Hepatocyte (in vitro differentiated cells): ENCODE data around the gene ZNF512B. TPM values are rescaled to one million over a fixed set of nuclear protein-coding genes. Genes with fewer than 3 reads are reported as not detected.
"Not testable (repeated sequence)": the region's sequence is repeated elsewhere in the genome, so short reads cannot be mapped to it uniquely, and the experiment has no call there.

Experiments used
- DNase-seq: peaks from one replicate; pipeline ENCODE4 v3.0.0-alpha.2; 2016; ENCODE audit warnings: low spot score
- H2AFZ ChIP-seq: fragments of 200-600 bp; sonication (generic); 2 replicates; pipeline ENCODE4 v1.6.0; 2016; ENCODE audit warnings: antibody characterized with exemption, mild to moderate bottlenecking
- H3K27ac ChIP-seq: fragments of 200-600 bp; sonication (generic); 2 replicates; pipeline ENCODE4 v1.5.1; 2016; ENCODE audit warnings: mild to moderate bottlenecking
- H3K27me3 ChIP-seq: fragments of 200-600 bp; sonication (generic); 2 replicates; pipeline ENCODE4 v1.6.1; 2016
- H3K36me3 ChIP-seq: fragments of 200-600 bp; sonication (generic); replicated peaks from 2 replicates; pipeline ENCODE4 v1.5.1; 2016; ENCODE audit warnings: low read depth; ENCODE audit not compliant: insufficient read depth
- H3K4me1 ChIP-seq: fragments of 200-600 bp; sonication (generic); 2 replicates; pipeline ENCODE4 v1.5.1; 2016; ENCODE audit warnings: mild to moderate bottlenecking, moderate library complexity; ENCODE audit not compliant: insufficient read depth
- H3K4me2 ChIP-seq: fragments of 200-600 bp; sonication (generic); 2 replicates; pipeline ENCODE4 v1.6.0; 2016
- H3K4me3 ChIP-seq: fragments of 200-600 bp; sonication (generic); 2 replicates; pipeline ENCODE4 v1.5.1; 2016; ENCODE audit warnings: mild to moderate bottlenecking
- H3K79me2 ChIP-seq: fragments of 200-600 bp; sonication (generic); 2 replicates; pipeline ENCODE4 v1.6.0; 2017; ENCODE audit warnings: mild to moderate bottlenecking
- H3K9me2 ChIP-seq: fragments of 200-600 bp; sonication (generic); replicated peaks from 2 replicates; pipeline ENCODE4 v1.6.0; 2017; ENCODE audit warnings: mild to moderate bottlenecking; ENCODE audit not compliant: insufficient read depth
- H3K9me3 ChIP-seq: fragments of 200-600 bp; sonication (generic); 2 replicates; pipeline ENCODE4 v1.5.1; 2016; ENCODE audit warnings: low read depth, mild to moderate bottlenecking
- H4K20me1 ChIP-seq: fragments of 200-600 bp; sonication (generic); 2 replicates; pipeline ENCODE4 v1.6.0; 2016; ENCODE audit warnings: mild to moderate bottlenecking; ENCODE audit not compliant: insufficient read depth, poor library complexity, severe bottlenecking
- EZH2 ChIP-seq: fragments of 200-600 bp; sonication (generic); IDR thresholded peaks from 2 replicates; pipeline ENCODE4 v1.6.1; 2016; ENCODE audit warnings: antibody characterized with exemption, mild to moderate bottlenecking, borderline replicate concordance
- EZH2phosphoT487 ChIP-seq: fragments of 200-600 bp; sonication (generic); IDR thresholded peaks from one replicate; pipeline ENCODE4 v1.6.1; 2018; ENCODE audit warnings: antibody characterized with exemption, mild to moderate bottlenecking, low read depth, moderate library complexity; ENCODE audit not compliant: unreplicated experiment, severe bottlenecking
- WGBS: methylation state at CpG from one replicate; pipeline ENCODE4 v1.1.6; 2016; ENCODE audit warnings: low lambda C conversion rate; ENCODE audit errors: missing lambda C conversion rate; 5-methylcytosine and 5-hydroxymethylcytosine counted together
- polyA plus RNA-seq: library from polyadenylated mRNA; unstranded; fragments of >200 nt; fragmentation: Nextera tagmentation; extraction: Ambion mirVana; gene quantifications from 2 replicates; pipeline ENCODE4 v1.2.1, GENCODE V29; 2016
- total RNA-seq: library from RNA; depleted of rRNA; stranded (reverse); fragments of >200 nt; gene quantifications from 2 replicates; pipeline ENCODE4 v1.2.3, GENCODE V29; 2014
- TF ChIP-seq, protein P1 (sequence below): fragments of 200-600 bp; sonication (generic); IDR thresholded peaks from 2 replicates; pipeline ENCODE4 v1.5.1; 2016; ENCODE audit warnings: antibody characterized with exemption, mild to moderate bottlenecking; ENCODE audit not compliant: poor library complexity

Gene ZNF512B, protein sequence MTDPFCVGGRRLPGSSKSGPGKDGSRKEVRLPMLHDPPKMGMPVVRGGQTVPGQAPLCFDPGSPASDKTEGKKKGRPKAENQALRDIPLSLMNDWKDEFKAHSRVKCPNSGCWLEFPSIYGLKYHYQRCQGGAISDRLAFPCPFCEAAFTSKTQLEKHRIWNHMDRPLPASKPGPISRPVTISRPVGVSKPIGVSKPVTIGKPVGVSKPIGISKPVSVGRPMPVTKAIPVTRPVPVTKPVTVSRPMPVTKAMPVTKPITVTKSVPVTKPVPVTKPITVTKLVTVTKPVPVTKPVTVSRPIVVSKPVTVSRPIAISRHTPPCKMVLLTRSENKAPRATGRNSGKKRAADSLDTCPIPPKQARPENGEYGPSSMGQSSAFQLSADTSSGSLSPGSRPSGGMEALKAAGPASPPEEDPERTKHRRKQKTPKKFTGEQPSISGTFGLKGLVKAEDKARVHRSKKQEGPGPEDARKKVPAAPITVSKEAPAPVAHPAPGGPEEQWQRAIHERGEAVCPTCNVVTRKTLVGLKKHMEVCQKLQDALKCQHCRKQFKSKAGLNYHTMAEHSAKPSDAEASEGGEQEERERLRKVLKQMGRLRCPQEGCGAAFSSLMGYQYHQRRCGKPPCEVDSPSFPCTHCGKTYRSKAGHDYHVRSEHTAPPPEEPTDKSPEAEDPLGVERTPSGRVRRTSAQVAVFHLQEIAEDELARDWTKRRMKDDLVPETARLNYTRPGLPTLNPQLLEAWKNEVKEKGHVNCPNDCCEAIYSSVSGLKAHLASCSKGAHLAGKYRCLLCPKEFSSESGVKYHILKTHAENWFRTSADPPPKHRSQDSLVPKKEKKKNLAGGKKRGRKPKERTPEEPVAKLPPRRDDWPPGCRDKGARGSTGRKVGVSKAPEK
- 11.5 and 13.5 TPM in 2 replicates for total RNA-seq
- 10.1 and 12.4 TPM in 2 replicates for polyA plus RNA-seq

DNA sequence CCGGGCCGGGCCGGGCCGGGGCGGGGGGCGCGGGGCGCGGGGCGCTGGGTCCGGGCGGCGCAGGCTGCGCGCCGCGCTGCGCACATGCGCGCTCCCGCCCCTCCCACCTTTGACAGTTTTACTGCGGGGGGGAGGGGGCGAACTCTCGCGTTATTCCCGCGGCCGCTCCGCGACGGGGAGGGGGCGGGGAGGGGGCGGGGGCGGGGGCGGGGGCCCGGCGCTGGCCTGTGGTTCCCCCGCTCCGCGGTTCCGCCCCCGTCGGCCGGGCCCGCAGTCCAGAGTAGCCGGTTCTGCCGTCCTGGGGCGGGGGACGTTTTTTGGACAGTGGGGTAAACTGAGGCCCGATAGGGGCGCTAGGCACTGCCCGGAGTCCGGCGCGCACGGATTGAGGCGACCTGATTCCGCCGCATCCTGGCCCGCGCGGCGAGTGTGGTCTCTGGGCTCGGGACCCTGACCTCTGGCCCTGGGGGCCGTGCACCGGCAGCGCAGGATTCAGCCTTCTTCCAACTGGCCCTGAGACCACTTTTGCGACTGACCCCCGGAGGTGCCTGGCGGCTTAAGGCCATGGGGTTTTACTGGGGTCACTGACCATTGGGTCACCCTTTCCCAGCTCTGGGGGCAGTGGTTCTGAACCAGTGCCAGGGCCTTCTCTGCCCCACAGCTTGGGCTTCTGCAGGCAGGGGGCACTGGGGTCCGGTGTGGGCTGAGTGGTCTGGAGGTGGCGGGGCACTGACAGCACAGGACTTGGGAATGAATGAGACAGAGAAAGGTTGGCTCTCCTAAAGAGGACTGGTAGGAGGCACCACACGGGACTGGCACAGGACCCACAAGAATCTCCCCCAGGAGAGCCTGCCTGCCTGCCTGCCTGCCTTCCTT is at the start of gene ZNF512B:
Gene ZNF512B (minus strand): TSS at position 93 of the 876 bp plus-strand sequence. CDS start 1,980 bp downstream, outside the sequence.
- Histone ChIP-seq H3K36me3 (no peaks in the 10 kb centered on the region), H3K27me3 (no peaks in the 10 kb centered on the region), H2AFZ (peak within 1 kb of the TSS; percentile 78), H3K9me2 (no peaks in the 10 kb centered on the region), H3K27ac (no peak within 1 kb of the TSS), H3K79me2 (peaks cover 12% of the 10 kb centered on the region), H3K9me3 (no peaks in the 10 kb centered on the region), H3K4me2 (peak within 1 kb of the TSS; percentile 97), H3K4me1 (peaks cover 7% of the 10 kb centered on the region), H3K4me3 (peak within 1 kb of the TSS; percentile 70), H4K20me1 (no peaks in the 10 kb centered on the region)
- 8% methylated on average over 33 of the region's 73 CpGs for WGBS
- no peak for TF ChIP-seq EZH2phosphoT487
- TF ChIP-seq EZH2 = no peak
- TF ChIP-seq, protein P1, sequence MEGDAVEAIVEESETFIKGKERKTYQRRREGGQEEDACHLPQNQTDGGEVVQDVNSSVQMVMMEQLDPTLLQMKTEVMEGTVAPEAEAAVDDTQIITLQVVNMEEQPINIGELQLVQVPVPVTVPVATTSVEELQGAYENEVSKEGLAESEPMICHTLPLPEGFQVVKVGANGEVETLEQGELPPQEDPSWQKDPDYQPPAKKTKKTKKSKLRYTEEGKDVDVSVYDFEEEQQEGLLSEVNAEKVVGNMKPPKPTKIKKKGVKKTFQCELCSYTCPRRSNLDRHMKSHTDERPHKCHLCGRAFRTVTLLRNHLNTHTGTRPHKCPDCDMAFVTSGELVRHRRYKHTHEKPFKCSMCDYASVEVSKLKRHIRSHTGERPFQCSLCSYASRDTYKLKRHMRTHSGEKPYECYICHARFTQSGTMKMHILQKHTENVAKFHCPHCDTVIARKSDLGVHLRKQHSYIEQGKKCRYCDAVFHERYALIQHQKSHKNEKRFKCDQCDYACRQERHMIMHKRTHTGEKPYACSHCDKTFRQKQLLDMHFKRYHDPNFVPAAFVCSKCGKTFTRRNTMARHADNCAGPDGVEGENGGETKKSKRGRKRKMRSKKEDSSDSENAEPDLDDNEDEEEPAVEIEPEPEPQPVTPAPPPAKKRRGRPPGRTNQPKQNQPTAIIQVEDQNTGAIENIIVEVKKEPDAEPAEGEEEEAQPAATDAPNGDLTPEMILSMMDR = no peak
- peak; percentile 86 for DNase-seq

DNA sequence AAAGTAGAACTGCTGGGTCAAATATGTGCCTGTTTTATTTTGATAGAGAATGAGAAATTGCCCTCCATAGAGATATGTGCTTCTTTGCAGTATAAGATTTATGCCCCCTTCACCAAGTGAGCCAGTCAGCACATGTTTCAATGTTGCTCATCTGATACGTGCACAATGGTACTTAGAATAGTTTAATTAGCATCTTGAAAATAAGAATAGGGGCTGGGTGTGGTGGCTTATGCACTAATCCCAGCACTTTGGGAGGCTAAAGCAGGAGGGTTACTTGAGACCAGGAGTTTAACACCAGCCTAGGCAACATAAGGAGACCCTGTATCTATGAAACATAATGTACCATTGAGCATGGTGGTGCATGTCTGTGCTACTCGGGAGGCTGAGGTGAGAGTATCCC is 45.9 kb upstream of the ZNF512B start:
- Histone ChIP-seq H3K79me2 (no peaks in the 10 kb centered on the region), H2AFZ (no peak overlapping the region), H3K4me3 (no peak overlapping the region), H3K9me2 (no peaks in the 10 kb centered on the region), H4K20me1 (peaks cover 3% of the 10 kb centered on the region), H3K4me1 (no peaks in the 10 kb centered on the region), H3K27ac (no peak overlapping the region), H3K36me3 (no peaks in the 10 kb centered on the region), H3K27me3 (no peaks in the 10 kb centered on the region), H3K9me3 (no peaks in the 10 kb centered on the region), H3K4me2 (no peak overlapping the region)
- TF ChIP-seq, protein P1 = no peak
- TF ChIP-seq EZH2phosphoT487 = no peak
- no peak for TF ChIP-seq EZH2
- DNase-seq = no peak
- 98% methylated on average over 2 of the region's 2 CpGs for whole genome bisulfite sequencing

DNA sequence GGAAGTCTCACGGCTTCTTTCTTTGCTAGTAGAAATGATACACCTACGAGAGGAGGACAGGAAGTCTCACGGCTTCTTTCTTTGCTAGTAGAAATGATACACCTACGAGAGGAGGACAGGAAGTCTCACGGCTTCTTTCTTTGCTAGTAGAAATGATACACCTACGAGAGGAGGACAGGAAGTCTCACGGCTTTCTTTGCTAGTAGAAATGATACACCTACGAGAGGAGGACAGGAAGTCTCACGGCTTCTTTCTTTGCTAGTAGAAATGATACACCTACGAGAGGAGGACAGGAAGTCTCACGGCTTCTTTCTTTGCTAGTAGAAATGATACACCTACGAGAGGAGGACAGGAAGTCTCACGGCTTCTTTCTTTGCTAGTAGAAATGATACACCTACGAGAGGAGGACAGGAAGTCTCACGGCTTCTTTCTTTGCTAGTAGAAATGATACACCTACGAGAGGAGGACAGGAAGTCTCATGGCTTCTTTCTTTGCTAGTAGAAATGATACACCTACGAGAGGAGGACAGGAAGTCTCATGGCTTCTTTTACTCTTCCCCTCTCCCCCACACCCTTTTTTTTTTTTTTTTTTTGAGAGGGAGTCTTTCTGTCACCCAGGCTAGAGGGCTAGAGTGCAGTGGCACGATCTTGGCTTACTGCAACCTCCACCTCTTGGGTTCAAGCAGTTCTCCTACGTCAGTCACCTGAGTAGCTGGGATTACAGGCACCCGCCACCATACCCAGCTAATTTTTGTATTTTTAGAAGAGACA is 42.8 kb upstream of the ZNF512B start:
- not testable (repeated sequence) for H4K20me1 ChIP-seq, H3K36me3 ChIP-seq
- 100% methylated on average over 4 of the region's 20 CpGs for WGBS

More for the DNA sequence above, 42.8 kb upstream of the ZNF512B start:
- not testable (repeated sequence) for H3K9me3 ChIP-seq, H3K4me1 ChIP-seq, H3K27me3 ChIP-seq, H3K9me2 ChIP-seq, H2AFZ ChIP-seq, H3K79me2 ChIP-seq, H3K27ac ChIP-seq, H3K4me2 ChIP-seq, H3K4me3 ChIP-seq, DNase-seq
